NB4 (cell line): Measurements from ENCODE around the gene TMED6.

Experiments
- DNase-seq: peaks from one replicate; pipeline ENCODE4 v3.0.0; 2010; ENCODE audit warnings: low read depth
- H3K4me3 ChIP-seq: one replicate; pipeline ENCODE4 v1.5.1; 2011; ENCODE audit warnings: mild to moderate bottlenecking, low read depth, low read length, moderate library complexity
- CTCF ChIP-seq: IDR thresholded peaks from one replicate; pipeline ENCODE4 v1.5.1; 2012; ENCODE audit warnings: low read depth, low read length
- MAX ChIP-seq: IDR thresholded peaks from 2 replicates; pipeline ENCODE4 v1.6.1; 2011; ENCODE audit warnings: low read depth, low read length
- MYC ChIP-seq: IDR thresholded peaks from 2 replicates; pipeline ENCODE4 v1.6.1; 2011; ENCODE audit warnings: low read depth, low read length
- POLR2A ChIP-seq: IDR thresholded peaks from 2 replicates; pipeline ENCODE4 v1.6.1; 2011; ENCODE audit warnings: mild to moderate bottlenecking; ENCODE audit not compliant: insufficient read length; ENCODE audit errors: extremely low read depth

TMED6 gene

DNA sequence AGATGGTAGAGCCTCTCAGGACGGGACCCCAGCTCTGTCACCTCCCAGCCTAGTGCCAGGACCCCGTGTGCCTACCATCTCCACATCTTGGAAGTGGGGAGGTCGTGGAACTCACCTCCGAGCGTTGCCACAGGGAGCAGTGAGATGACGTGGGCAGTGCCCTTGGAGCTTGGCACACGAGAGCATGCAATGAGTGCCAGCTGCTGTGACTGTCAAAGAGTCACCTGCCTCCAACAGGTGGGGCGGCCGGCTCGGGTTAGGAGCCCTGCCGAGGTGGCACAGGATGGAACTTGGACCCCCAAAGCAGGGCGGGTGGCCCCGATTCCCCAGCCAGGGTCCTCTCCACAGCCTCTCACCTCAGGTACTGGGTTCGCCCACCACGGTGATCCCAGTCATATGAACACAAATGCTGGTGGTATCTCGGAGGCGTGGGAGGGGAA is 35.0 kb downstream of the TMED6 start:
- TF ChIP-seq CTCF (no peak), MAX (no peak), POLR2A (no peak), MYC (no peak)
- H3K4me3 ChIP-seq, result no peak overlapping the region

DNA sequence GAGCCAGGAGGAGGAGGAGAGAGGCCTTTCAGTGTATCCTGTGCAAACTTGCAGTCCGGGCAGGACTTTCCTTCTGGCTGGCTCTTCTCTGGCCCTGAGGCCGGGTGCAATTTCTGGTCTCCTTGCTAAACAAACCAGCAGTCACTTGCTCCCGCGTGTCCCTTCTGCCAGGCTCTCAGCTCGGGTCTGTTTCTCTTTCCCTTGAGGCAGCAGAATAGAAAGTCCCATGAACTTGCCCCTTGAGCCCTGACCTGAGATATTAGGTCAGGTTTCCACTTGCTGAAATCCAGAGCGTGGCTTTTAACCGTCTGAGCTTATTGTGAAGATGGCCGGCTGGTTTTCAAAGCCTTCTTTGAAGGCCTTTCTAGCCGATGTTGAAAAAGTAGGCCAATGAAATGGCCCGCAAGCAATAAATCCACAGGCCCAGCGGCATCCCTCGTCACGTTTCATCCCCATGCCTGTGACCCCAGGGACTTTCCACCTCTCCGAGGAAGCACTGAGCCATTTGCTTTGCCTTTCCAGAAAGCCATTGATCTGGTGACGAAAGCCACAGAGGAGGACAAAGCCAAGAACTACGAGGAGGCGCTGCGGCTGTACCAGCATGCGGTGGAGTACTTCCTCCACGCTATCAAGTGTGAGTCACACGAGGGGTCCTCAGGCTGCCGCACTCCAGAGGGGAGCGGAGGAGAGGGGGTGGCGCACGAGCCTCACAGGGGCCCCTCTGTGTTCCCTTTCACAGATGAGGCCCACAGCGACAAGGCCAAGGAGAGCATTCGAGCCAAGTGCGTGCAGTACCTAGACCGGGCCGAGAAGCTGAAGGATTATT is 35.9 kb downstream of the TMED6 start:
- peak overlapping the region; percentile 38 for H3K4me3 ChIP-seq
- peak; percentile 91 for TF ChIP-seq MYC
- peak; percentile 94 for TF ChIP-seq MAX
- TF ChIP-seq CTCF, result no peak
- no peak for TF ChIP-seq POLR2A
- DNase-seq, result peak; percentile 90

More for the DNA sequence above, 35.0 kb downstream of the TMED6 start:
- peak; percentile 8 for DNase-seq

DNA sequence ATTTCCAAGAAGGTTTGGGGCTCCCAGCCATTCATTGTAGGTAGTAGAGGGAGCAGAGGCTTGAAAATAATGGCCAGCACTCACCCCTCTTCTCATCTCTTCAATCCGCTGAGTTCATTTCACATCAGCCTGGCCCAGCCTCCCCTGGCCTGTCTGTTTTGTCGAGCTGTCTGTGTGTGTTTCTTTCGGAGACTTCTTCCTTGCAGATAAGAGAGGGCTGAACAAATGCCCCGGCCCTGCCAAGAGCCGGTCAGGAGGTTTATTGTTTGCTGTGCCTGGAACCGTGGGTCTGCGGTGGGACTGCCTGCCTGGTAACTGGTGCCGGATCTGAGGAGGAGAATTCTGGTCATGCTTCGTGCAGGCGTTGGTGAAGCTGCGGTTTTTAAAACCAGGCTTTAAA is 37.1 kb downstream of the TMED6 start:
- no peak for DNase-seq
- no peak overlapping the region for H3K4me3 ChIP-seq
- TF ChIP-seq MYC (no peak), CTCF (no peak), POLR2A (no peak), MAX (no peak)

GRCh38 chr16:69313469-69313868 is 38.1 kb downstream of the TMED6 start:
- TF ChIP-seq CTCF (no peak), MAX (no peak), POLR2A (no peak), MYC (no peak)
- no peak for DNase-seq
- H3K4me3 ChIP-seq, result no peak overlapping the region

DNA sequence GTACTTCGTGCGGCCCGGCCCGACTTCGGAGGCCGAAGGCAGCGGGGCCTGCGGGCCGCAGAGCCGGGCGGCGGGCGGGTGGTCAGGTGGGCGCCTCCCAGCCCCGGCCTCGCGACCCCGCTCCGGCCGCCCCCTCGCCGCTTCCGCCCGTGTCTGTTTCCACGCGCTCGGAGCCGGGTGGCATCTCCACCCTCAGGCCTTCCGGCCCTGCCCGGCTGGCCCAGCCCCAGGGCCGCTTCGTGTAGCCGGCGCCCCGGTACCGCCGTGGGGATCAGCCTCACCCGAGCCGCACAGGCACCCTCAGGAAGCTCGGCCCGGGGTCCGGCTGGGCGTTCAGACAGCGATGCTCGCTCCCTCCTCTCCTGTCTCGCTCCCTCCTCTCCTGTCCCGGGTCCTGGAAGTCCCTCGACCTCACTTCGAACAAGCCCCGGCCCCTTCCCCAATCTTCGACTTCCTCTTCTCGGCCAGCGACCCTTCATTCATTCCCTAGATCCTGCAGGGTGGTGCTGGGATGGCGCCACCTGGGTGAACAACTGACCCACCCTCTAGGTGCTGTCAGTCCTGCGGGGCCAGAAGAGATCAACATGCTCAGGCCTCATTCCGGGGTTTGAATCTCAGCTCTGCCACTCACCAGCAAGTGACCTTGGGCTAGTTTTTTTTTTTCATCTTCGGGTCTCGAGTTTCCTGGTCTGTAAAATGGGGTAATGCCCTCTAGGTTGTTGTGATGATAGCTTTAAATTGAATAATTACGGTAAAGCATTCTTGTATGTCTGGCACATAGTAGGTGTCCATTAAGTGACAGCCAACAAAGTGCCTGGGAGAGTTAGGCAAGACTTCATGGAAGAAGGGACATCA is 39.8 kb downstream of the TMED6 start:
- DNase-seq, result peak; percentile 66
- H3K4me3 ChIP-seq, result peak overlapping the region; percentile 84
- no peak for TF ChIP-seq POLR2A
- no peak for TF ChIP-seq MYC
- peak; percentile 17 for TF ChIP-seq CTCF
- no peak for TF ChIP-seq MAX
